NT2/D1 (cell line): Measurements from ENCODE around the gene DDX51.
"Not testable (repeated sequence)": the region's sequence is repeated elsewhere in the genome, so short reads cannot be mapped to it uniquely, and the experiment has no call there.

Experiments
- SUZ12 ChIP-seq: IDR thresholded peaks from 2 replicates; pipeline ENCODE4 v1.6.1; 2011; ENCODE audit not compliant: insufficient read length, insufficient read depth; ENCODE audit errors: extremely low read depth
- YY1 ChIP-seq: IDR thresholded peaks from 2 replicates; pipeline ENCODE4 v1.6.1; 2011; ENCODE audit not compliant: insufficient read length, insufficient read depth
- ZNF274 ChIP-seq: IDR thresholded peaks from 2 replicates; pipeline ENCODE4 v1.6.1; 2011; ENCODE audit warnings: mild to moderate bottlenecking, low read depth, low read length

DNA sequence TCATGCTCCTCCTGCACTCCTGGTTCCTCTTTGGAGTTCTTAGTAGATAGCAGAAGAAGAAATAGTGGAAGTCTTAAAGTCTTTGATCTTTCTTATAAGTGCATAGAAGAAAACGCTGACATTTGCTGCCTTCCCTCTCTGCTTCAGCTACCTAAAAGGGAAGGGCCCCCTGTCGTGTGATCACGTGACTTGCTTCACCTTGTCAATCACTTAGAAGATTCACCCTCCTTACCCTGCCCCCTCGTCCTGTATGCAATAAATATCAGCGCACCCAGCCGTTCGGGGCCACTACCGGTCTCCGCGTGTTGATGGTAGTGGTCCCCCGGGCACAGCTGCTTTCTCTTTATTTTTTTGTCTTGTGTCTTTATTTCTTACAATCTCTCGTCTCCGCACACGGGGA lies 41.0 kb downstream of the DDX51 start:
- TF ChIP-seq SUZ12, YY1, ZNF274: not testable (repeated sequence)
